ENCODE results near the gene HES6. TPM values are rescaled to one million over a fixed set of nuclear protein-coding genes. Genes with fewer than 3 reads are reported as not detected.

The HES6 gene
- total RNA-seq, 2 experiments from 2014 or later: 1.5 to 1.9 TPM

DNA sequence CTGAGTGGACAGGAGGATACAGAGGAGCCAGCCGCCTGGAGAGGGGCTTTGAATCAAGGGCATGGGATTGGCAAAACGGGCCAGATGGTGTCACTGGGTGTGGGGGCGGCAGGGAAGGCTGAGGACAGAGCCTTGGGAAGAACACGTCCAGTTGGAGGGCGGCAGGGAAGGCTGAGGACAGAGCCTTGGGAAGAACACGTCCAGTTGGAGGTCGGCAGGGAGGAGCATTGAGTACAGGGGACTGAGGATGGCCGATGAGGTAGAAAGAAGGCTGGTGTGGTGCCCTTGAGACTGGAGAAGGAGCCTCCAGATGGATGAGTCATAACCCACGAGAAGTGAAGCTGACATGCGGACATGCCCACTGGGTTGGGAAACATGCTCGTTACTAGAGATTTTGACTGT lies 4.5 kb downstream of the HES6 start:
- Histone ChIP-seq H3K4me3 (ENCODE audit: low read length) (no peak overlapping the region), H3K9me3 (ENCODE audit: control insufficient read depth in 1 of 2, insufficient read depth in 1 of 2, low read length in 2 of 2) (peaks cover 0 to 8% of the 10 kb centered on the region in 2 experiments), H3K36me3 (ENCODE audit: insufficient read depth, low read length) (no peaks in the 10 kb centered on the region), H3K27me3 (ENCODE audit: control insufficient read depth in 1 of 2, insufficient read depth in 2 of 2, low read length in 2 of 2) (peaks cover 13 to 20% of the 10 kb centered on the region in 2 experiments), H3K27ac (ENCODE audit: low read depth in 1 of 2, low read length in 2 of 2) (no peak overlapping the region), H3K4me1 (ENCODE audit: insufficient read depth, low read length) (peaks cover 37% of the 10 kb centered on the region)
- peak overlapping the region; percentile 75 for H3K4me3 Mint-ChIP-seq
- H3K9me3 Mint-ChIP-seq: no peaks in the 10 kb centered on the region
- TF ChIP-seq, protein P1, sequence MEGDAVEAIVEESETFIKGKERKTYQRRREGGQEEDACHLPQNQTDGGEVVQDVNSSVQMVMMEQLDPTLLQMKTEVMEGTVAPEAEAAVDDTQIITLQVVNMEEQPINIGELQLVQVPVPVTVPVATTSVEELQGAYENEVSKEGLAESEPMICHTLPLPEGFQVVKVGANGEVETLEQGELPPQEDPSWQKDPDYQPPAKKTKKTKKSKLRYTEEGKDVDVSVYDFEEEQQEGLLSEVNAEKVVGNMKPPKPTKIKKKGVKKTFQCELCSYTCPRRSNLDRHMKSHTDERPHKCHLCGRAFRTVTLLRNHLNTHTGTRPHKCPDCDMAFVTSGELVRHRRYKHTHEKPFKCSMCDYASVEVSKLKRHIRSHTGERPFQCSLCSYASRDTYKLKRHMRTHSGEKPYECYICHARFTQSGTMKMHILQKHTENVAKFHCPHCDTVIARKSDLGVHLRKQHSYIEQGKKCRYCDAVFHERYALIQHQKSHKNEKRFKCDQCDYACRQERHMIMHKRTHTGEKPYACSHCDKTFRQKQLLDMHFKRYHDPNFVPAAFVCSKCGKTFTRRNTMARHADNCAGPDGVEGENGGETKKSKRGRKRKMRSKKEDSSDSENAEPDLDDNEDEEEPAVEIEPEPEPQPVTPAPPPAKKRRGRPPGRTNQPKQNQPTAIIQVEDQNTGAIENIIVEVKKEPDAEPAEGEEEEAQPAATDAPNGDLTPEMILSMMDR (IDR thresholded peaks at IDR 0.05): no peak
- DNase-seq (peak in 1 of 14 experiments; percentile 42), ATAC-seq (ENCODE audit: poor library complexity) (no peak)
- intact Hi-C loops (cut with DNase I, micrococcal nuclease): loop anchor here (2.0 to 10.0 kb wide), 2 partner anchors 53 to 271 kb away; partner anchors contain the start of genes PER2 (in 1 of the 2) and UBE2F (in 1 of the 2)
- H3K27me3 Mint-ChIP-seq: peaks cover 37% of the 10 kb centered on the region
- no peaks in the 10 kb centered on the region for H3K36me3 Mint-ChIP-seq (ENCODE audit: low read depth)
- peaks cover 20% of the 10 kb centered on the region for H3K4me1 Mint-ChIP-seq (ENCODE audit: low read depth)
- ChIA-PET POLR2A (no interaction called here), CTCF (no interaction called here)
- H3K27ac Mint-ChIP-seq: no peak overlapping the region

DNA sequence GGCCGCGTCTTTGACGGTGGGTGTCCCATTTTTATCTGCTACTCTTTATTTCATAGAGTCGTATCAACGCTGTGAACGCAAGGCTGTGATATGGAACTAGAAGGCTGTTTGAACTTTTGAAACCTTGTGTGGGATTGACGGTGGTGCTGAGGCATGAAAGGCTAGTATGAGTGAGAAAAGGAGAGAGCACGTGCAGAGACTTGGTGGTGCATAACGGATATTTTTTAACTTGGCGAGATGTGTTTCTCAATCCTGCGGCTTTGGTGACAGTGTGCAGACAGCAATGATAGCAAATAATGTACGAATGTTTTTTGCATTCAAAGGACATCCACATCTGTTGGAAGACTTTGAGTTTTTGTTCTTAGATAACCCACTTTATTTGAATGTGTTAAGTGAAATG lies 6.2 kb downstream of the HES6 start:
- Mint-ChIP-seq H3K27me3 (peaks cover 33% of the 10 kb centered on the region), H3K4me1 (ENCODE audit: low read depth) (peaks cover 28% of the 10 kb centered on the region), H3K27ac (no peak overlapping the region), H3K4me3 (peak overlapping the region; percentile 32), H3K9me3 (no peaks in the 10 kb centered on the region), H3K36me3 (ENCODE audit: low read depth) (no peaks in the 10 kb centered on the region)
- peaks cover 30% of the 10 kb centered on the region for H3K4me1 ChIP-seq (ENCODE audit: insufficient read depth, low read length)
- ChIA-PET CTCF (interaction anchor here (1.1 kb wide), 1 partner anchor 30 kb away, joined by 3 read pairs; no protein-coding TSS in a partner anchor), POLR2A (no interaction called here)
- peaks cover 0 to 4% of the 10 kb centered on the region in 2 experiments for H3K9me3 ChIP-seq (ENCODE audit: control insufficient read depth in 1 of 2, insufficient read depth in 1 of 2, low read length in 2 of 2)
- H3K27me3 ChIP-seq (ENCODE audit: control insufficient read depth in 1 of 2, insufficient read depth in 2 of 2, low read length in 2 of 2): peaks cover 11 to 16% of the 10 kb centered on the region in 2 experiments
- no peak overlapping the region for H3K27ac ChIP-seq (ENCODE audit: low read depth in 1 of 2, low read length in 2 of 2)
- ATAC-seq (ENCODE audit: poor library complexity) (no peak), DNase-seq (no peak)
- TF ChIP-seq, protein P1 (IDR thresholded peaks at IDR 0.05): no peak
- H3K4me3 ChIP-seq (ENCODE audit: low read length): no peak overlapping the region
- no peaks in the 10 kb centered on the region for H3K36me3 ChIP-seq (ENCODE audit: insufficient read depth, low read length)
- intact Hi-C loops (cut with DNase I, micrococcal nuclease): loop anchor here (1.0 to 10.0 kb wide), 3 partner anchors 55 to 269 kb away; partner anchors contain the start of genes PER2 (in 1 of the 2) and UBE2F (in 1 of the 2)

DNA sequence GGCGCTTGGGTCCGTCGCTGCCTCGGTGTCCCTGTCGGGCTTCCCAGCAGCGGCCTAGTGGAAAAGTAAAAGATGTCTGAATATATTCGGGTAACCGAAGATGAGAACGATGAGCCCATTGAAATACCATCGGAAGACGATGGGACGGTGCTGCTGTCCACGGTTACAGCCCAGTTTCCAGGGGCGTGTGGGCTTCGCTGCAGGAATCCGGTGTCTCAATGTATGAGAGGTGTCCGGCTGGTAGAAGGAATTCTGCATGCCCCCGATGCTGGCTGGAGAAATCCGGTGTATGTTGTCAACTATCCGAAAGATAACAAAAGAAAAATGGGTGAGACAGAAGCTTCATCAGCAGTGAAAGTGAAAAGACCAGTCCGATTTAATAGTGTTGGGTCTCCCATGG lies 8.0 kb downstream of the HES6 start:
- peak overlapping the region; percentile 59 for H3K4me3 ChIP-seq (ENCODE audit: low read length)
- H3K27ac Mint-ChIP-seq: no peak overlapping the region

More for the DNA sequence above, 8.0 kb downstream of the HES6 start:
- no peaks in the 10 kb centered on the region for H3K9me3 ChIP-seq (ENCODE audit: control insufficient read depth in 1 of 2, insufficient read depth in 1 of 2, low read length in 2 of 2)
- peaks cover 25% of the 10 kb centered on the region for H3K4me1 ChIP-seq (ENCODE audit: insufficient read depth, low read length)
- H3K4me1 Mint-ChIP-seq (ENCODE audit: low read depth): peaks cover 23% of the 10 kb centered on the region
- H3K27ac ChIP-seq (ENCODE audit: low read depth in 1 of 2, low read length in 2 of 2): no peak overlapping the region
- intact Hi-C loops (cut with DNase I, micrococcal nuclease): loop anchor here (2.0 to 10.0 kb wide), 4 partner anchors 27 to 267 kb away; partner anchors contain the start of genes ILKAP (in 1 of the 2), SCLY (in 1 of the 2) and UBE2F (in 1 of the 2)
- CTCF ChIA-PET: interaction anchor here (0.8 to 1.3 kb wide), 3 partner anchors 29 to 309 kb away, joined by 3 to 6 read pairs (median 4); no protein-coding TSS in a partner anchor
- peak overlapping the region; percentile 78 for H3K4me3 Mint-ChIP-seq
- TF ChIP-seq, protein P1 (IDR thresholded peaks at IDR 0.05): no peak
- H3K27me3 Mint-ChIP-seq: peaks cover 19% of the 10 kb centered on the region
- H3K36me3 ChIP-seq (ENCODE audit: insufficient read depth, low read length): no peaks in the 10 kb centered on the region
- no peaks in the 10 kb centered on the region for H3K36me3 Mint-ChIP-seq (ENCODE audit: low read depth)
- POLR2A ChIA-PET: interaction anchor here (0.9 to 1.3 kb wide), 4 partner anchors 10 to 196 kb away, joined by 3 to 18 read pairs (median 4); partner anchors contain the start of gene ILKAP
- H3K27me3 ChIP-seq (ENCODE audit: control insufficient read depth in 1 of 2, insufficient read depth in 2 of 2, low read length in 2 of 2): peaks cover 0 to 12% of the 10 kb centered on the region in 2 experiments
- no peaks in the 10 kb centered on the region for H3K9me3 Mint-ChIP-seq
- DNase-seq: no peak
- no peak for ATAC-seq (ENCODE audit: poor library complexity)

All from CD4-positive, alpha-beta T cell (primary cell).